OCI-LY1 (cell line): ENCODE measurements around the gene DHX9.

Experiments
- EZH2 ChIP-seq: fragments of 200-600 bp; sonication (generic), shearing (Covaris generic); IDR thresholded peaks from 2 replicates; pipeline ENCODE4 v1.8.0; 2017; ENCODE audit warnings: borderline replicate concordance, mixed run types, mild to moderate bottlenecking, antibody characterized with exemption, low read length, moderate library complexity, mixed read lengths
- TF ChIP-seq, protein P1 (sequence below): fragments of 200-600 bp; sonication (generic), shearing (Covaris generic); IDR thresholded peaks from 2 replicates; pipeline ENCODE4 v1.5.1; 2017; ENCODE audit warnings: mild to moderate bottlenecking, antibody characterized with exemption, low read length, moderate library complexity, mixed read lengths

- TF ChIP-seq, protein P1, sequence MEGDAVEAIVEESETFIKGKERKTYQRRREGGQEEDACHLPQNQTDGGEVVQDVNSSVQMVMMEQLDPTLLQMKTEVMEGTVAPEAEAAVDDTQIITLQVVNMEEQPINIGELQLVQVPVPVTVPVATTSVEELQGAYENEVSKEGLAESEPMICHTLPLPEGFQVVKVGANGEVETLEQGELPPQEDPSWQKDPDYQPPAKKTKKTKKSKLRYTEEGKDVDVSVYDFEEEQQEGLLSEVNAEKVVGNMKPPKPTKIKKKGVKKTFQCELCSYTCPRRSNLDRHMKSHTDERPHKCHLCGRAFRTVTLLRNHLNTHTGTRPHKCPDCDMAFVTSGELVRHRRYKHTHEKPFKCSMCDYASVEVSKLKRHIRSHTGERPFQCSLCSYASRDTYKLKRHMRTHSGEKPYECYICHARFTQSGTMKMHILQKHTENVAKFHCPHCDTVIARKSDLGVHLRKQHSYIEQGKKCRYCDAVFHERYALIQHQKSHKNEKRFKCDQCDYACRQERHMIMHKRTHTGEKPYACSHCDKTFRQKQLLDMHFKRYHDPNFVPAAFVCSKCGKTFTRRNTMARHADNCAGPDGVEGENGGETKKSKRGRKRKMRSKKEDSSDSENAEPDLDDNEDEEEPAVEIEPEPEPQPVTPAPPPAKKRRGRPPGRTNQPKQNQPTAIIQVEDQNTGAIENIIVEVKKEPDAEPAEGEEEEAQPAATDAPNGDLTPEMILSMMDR: no peak
- no peak for TF ChIP-seq EZH2
Observed at GRCh38 chr1:182877842-182878241, 38.7 kb downstream of the DHX9 start.
